Parathyroid adenoma (tissue), 2 donors: ENCODE results near the gene GOLGA6C.
A peak's percentile ranks its signal among the peaks of the same experiment; 100 is the strongest.
"Not testable (repeated sequence)": the region's sequence is repeated elsewhere in the genome, so short reads cannot be mapped to it uniquely, and the experiment has no call there.

ENCODE experiments used
- H2AFZ ChIP-seq: fragments of 300-600 bp; sonication (generic); one replicate; pipeline ENCODE4 v1.7.0; 2017; ENCODE audit warnings: antibody characterized with exemption, mild to moderate bottlenecking
- H3K27ac ChIP-seq: fragments of 300-600 bp; sonication (generic); one replicate; pipeline ENCODE4 v1.7.0; 2017
- H3K27me3 ChIP-seq: fragments of 300-600 bp; sonication (generic); one replicate; pipeline ENCODE4 v1.7.0; 2017; ENCODE audit warnings: low read length; ENCODE audit not compliant: control insufficient read depth, insufficient read depth
- H3K36me3 ChIP-seq: fragments of 300-600 bp; sonication (generic); one replicate; pipeline ENCODE4 v1.7.0; 2017; ENCODE audit warnings: low read length; ENCODE audit not compliant: control insufficient read depth, insufficient read depth
- H3K4me1 ChIP-seq: fragments of 300-600 bp; sonication (generic); one replicate; pipeline ENCODE4 v1.7.0; 2017; ENCODE audit warnings: control low read depth
- H3K4me2 ChIP-seq: fragments of 300-600 bp; sonication (generic); one replicate; pipeline ENCODE4 v1.7.0; 2017; ENCODE audit warnings: low read length
- H3K4me3 ChIP-seq: fragments of 300-600 bp; sonication (generic); one replicate; pipeline ENCODE4 v1.7.0; 2017; ENCODE audit warnings: low read depth, low read length
- H3K79me2 ChIP-seq: fragments of 300-600 bp; sonication (generic); one replicate; pipeline ENCODE4 v1.7.0; 2017; ENCODE audit warnings: control low read depth
- H3K9ac ChIP-seq: fragments of 300-600 bp; sonication (generic); one replicate; pipeline ENCODE4 v1.7.0; 2017; ENCODE audit warnings: mild to moderate bottlenecking
- H3K9me3 ChIP-seq: fragments of 300-600 bp; sonication (generic); one replicate; pipeline ENCODE4 v1.7.0; 2017; ENCODE audit warnings: low read length; ENCODE audit not compliant: control insufficient read depth
- TF ChIP-seq, protein P1 (sequence below): fragments of 300-600 bp; sonication (generic); IDR thresholded peaks from one replicate; pipeline ENCODE4 v1.7.0; 2017; ENCODE audit warnings: antibody characterized with exemption, mild to moderate bottlenecking
- donor health status: primary hyperparathyroidism.

The GOLGA6C gene

DNA sequence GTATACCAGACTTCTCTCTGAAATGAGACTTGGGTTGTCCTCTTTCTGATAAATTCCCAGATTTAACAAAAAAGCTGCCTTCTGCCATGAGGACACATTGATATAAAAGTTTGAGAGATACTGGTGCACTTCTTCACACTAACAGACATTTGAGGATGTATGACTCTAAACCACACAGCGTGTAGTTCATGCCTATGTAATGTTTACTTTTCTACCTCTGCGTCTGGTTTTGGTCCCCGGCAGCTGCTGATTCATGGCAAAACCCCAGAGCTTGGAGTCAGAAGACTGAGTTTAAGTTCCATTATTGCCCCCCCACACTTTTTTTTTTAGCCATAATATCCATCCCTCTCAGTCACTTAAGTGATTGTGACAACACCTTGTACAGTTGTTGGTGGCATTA lies 1.7 kb downstream of the GOLGA6C start:
- H3K27me3 ChIP-seq, H3K79me2 ChIP-seq, H3K27ac ChIP-seq, H3K4me2 ChIP-seq, H3K4me3 ChIP-seq, H2AFZ ChIP-seq, H3K36me3 ChIP-seq, H3K4me1 ChIP-seq, H3K9me3 ChIP-seq, H3K9ac ChIP-seq: not testable (repeated sequence)

DNA sequence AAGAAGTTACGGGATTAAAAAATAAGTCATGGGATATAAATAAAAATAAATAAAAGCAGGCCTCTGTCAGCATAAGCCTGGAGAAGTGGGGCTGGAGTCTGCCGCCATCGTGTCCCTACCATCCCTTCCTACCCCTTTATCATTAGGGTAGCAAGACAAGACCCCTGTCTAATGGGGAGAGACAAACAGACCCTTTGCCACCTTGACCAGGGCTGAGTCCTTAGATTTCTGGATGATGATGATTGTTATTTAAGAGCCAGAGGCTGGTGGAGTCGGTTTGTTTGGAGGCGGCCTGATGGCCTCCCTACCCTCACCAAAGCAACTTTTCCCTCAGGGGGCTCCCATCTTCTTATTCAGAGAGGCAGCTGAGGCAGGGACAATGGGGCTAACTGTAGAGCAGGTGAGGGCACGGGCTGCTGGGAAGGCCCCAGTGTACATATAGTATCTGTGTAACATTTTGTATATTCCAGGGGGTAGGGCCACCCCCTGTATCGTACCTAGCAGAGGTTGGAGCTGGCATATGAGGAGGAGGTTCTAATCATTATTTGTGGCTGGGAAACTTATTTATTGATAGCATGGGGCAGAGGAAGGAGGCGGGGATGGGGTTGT lies 15.7 kb downstream of the GOLGA6C start:
- H3K4me3 ChIP-seq, H3K4me1 ChIP-seq, H2AFZ ChIP-seq, H3K9ac ChIP-seq, H3K27ac ChIP-seq, H3K9me3 ChIP-seq, H3K79me2 ChIP-seq, H3K4me2 ChIP-seq, H3K27me3 ChIP-seq, H3K36me3 ChIP-seq: not testable (repeated sequence)

DNA sequence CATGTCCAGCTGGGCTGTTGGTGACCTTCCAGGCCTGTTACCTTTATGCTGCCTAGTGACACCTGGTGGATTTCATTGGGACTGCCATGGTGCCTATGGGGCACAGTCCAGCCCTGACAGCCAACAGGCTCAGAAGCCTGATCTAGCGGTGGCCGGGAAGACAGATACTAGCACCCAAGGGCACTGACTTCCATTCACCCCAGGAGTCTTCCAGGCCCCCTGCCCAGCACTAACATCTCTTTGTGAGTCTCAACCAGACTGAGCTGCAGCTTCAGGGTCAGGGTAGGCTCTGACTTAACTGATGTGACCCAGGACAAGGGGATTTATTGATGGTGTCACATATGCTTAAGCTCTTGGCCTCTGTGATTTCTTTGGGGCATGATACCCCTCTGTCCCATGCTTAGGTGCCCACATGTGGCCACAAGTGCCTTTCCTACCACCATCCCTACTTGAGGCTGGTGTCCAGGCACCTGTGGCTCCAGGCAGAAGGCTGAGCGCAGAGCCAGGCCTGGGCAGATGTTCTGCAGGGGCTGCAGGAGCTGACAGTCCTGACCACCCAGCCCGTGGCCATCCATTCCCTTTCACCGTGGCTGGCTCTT lies 16.5 kb downstream of the GOLGA6C start:
- not testable (repeated sequence) for H3K36me3 ChIP-seq, H3K4me2 ChIP-seq, H3K4me1 ChIP-seq, H3K4me3 ChIP-seq, H3K9ac ChIP-seq, H2AFZ ChIP-seq, H3K9me3 ChIP-seq, H3K27ac ChIP-seq, H3K79me2 ChIP-seq, H3K27me3 ChIP-seq
- TF ChIP-seq, protein P1, sequence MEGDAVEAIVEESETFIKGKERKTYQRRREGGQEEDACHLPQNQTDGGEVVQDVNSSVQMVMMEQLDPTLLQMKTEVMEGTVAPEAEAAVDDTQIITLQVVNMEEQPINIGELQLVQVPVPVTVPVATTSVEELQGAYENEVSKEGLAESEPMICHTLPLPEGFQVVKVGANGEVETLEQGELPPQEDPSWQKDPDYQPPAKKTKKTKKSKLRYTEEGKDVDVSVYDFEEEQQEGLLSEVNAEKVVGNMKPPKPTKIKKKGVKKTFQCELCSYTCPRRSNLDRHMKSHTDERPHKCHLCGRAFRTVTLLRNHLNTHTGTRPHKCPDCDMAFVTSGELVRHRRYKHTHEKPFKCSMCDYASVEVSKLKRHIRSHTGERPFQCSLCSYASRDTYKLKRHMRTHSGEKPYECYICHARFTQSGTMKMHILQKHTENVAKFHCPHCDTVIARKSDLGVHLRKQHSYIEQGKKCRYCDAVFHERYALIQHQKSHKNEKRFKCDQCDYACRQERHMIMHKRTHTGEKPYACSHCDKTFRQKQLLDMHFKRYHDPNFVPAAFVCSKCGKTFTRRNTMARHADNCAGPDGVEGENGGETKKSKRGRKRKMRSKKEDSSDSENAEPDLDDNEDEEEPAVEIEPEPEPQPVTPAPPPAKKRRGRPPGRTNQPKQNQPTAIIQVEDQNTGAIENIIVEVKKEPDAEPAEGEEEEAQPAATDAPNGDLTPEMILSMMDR, result peak; percentile 61

DNA sequence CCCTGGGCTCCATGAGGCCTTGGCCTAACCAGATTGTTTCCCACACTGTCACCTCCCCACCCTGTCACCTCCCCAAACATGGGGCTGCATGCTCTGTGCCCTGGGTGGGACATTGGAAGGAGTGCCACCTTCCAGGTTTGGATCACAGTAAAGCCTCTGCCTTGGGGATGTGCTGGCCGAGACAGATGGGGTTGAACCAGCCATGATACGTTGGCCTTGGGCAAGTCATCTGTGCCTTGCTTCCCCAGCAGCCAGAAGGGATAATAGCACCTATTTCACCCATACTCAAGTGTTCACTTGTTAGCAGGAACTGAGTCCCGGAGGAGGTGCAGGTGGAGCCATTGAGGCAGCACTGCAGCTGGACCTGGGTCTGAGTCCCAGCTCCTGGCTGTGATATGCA lies 17.5 kb downstream of the GOLGA6C start:
- not testable (repeated sequence) for H2AFZ ChIP-seq, H3K79me2 ChIP-seq, H3K9me3 ChIP-seq, H3K4me2 ChIP-seq, H3K9ac ChIP-seq, H3K4me3 ChIP-seq, H3K36me3 ChIP-seq, H3K4me1 ChIP-seq, H3K27me3 ChIP-seq, H3K27ac ChIP-seq

DNA sequence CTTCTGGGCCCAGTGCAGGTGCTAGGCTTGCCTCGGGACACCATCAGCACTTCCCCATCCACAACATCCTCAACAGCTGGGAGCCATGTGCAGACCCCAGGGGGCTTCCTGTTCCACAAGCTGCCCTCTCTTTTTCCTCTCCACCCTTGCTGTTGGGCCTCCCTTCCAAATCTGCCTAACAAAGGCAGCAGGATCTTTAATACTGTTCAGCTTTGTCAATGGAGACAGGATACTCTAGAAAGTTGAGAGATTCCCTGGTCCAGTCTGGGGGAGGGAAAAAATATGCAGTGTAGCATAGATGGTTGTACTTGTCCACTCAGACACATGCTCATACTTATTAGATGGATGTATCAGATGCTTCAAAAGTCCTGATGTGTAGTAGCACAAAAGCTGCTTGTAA lies 20.4 kb downstream of the GOLGA6C start:
- H3K36me3 ChIP-seq, H3K79me2 ChIP-seq, H3K27ac ChIP-seq, H3K4me3 ChIP-seq, H3K9ac ChIP-seq, H3K4me2 ChIP-seq, H3K4me1 ChIP-seq, H3K27me3 ChIP-seq, H3K9me3 ChIP-seq, H2AFZ ChIP-seq: not testable (repeated sequence)

DNA sequence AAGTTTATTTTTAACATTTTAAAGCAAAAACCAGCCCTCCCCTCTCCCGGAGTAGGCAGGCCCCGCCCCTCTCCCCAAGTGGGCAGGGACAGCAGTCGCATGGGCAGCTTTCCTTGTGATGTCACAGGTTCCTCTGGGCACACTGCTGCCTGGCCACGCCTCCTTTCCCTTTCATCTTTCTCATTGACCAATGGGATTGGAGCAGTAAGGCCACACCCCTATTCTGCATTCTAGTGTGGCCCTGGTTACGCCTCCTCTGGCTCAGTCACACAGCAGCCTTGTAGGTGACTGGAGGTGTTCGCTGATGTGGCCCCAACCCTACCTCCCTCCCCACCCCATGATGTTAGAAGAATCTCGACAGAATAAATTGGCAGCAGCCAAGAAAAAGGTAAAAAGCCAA lies 24.4 kb downstream of the GOLGA6C start, which contains the start of gene GOLGA6D:
TSS of gene GOLGA6D (plus strand) at position 264 of the 400 bp plus-strand sequence. CDS start at position 305, 41 bp downstream.
- H3K27ac ChIP-seq, H2AFZ ChIP-seq, H3K9ac ChIP-seq, H3K27me3 ChIP-seq, H3K36me3 ChIP-seq, H3K4me3 ChIP-seq, H3K4me1 ChIP-seq, H3K79me2 ChIP-seq, H3K9me3 ChIP-seq, H3K4me2 ChIP-seq: not testable (repeated sequence)

DNA sequence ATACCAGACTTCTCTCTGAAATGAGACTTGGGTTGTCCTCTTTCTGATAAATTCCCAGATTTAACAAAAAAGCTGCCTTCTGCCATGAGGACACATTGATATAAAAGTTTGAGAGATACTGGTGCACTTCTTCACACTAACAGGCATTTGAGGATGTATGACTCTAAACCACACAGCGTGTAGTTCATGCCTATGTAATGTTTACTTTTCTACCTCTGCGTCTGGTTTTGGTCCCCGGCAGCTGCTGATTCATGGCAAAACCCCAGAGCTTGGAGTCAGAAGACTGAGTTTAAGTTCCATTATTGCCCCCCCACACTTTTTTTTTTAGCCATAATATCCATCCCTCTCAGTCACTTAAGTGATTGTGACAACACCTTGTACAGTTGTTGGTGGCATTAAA lies 26.0 kb downstream of the GOLGA6C start:
- H3K4me3 ChIP-seq, H3K79me2 ChIP-seq, H3K9me3 ChIP-seq, H3K4me1 ChIP-seq, H3K27me3 ChIP-seq, H3K9ac ChIP-seq, H3K36me3 ChIP-seq, H2AFZ ChIP-seq, H3K27ac ChIP-seq, H3K4me2 ChIP-seq: not testable (repeated sequence)

DNA sequence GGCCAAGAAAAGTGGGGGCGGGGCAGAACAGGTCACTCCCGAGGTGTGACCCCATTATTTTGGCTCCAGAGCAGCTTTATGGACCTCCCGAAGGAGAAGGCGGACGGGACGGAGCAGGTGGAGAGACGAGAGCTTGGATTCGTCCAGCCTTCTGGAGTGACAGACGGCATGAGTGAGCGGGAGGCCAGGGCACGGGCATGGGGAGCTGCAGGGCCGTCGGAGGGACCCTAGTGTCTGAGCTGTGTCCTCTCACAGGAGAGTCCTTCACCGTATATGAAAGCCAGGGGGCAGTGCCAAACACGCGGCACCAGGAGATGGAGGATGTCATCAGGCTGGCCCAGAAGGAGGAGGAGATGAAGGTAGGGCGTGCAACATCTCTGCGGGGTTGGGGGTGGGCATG lies 35.5 kb downstream of the GOLGA6C start:
- H3K4me2 ChIP-seq, H3K9me3 ChIP-seq, H3K4me1 ChIP-seq, H3K36me3 ChIP-seq, H3K79me2 ChIP-seq, H3K4me3 ChIP-seq, H3K27ac ChIP-seq, H3K9ac ChIP-seq, H3K27me3 ChIP-seq, H2AFZ ChIP-seq: not testable (repeated sequence)

DNA sequence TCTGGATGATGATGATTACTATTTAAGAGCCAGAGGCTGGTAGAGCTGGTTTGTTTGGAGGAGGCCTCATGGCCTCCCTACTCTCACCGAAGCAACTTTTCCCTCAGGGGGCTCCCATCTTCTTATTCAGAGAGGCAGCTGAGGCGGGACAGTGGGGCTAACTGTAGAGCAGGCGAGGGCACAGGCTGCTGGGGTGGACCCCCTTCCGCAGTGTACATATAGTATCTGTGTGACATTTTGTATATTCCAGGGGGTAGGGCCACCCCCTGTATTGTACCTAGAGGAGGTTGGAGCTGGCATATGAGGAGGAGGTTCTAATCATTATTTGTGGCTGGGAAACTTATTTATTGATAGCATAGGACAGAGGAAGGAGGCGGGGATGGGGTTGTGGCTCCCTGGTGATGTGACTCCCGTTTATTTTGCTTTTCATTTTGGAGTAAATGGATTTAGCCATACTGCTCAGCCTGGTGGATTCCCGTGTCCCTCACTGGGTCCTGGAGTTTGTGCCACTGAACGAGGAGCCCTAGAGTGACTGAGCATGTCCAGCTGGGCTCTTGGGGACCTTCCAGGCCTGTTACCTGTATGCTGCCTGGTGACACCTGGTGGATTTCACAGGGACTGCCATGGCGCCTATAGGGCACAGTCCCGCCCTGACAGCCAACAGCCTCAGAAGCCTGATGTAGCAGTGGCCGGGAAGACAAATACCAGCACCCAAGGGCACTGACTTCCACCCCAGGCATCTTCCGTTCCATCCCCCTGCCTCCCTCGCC lies 40.6 kb downstream of the GOLGA6C start:
- H3K9ac ChIP-seq, H3K27ac ChIP-seq, H3K4me3 ChIP-seq, H3K9me3 ChIP-seq, H3K4me2 ChIP-seq, H2AFZ ChIP-seq, H3K27me3 ChIP-seq, H3K36me3 ChIP-seq, H3K4me1 ChIP-seq, H3K79me2 ChIP-seq: not testable (repeated sequence)
